AG10803 (cell line): ENCODE results near the gene CAVIN1.
"Not testable (repeated sequence)": the region's sequence is repeated elsewhere in the genome, so short reads cannot be mapped to it uniquely, and the experiment has no call there.

Experiments used
- DNase-seq: peaks from one replicate; pipeline ENCODE4 v3.0.0; 2010; ENCODE audit warnings: low read depth
- H3K4me3 ChIP-seq: 2 replicates; pipeline ENCODE4 v1.5.1; 2011; ENCODE audit warnings: mild to moderate bottlenecking, low read length, control low read depth
- TF ChIP-seq, protein P1 (sequence below): conservative IDR thresholded peaks from 2 replicates; pipeline ENCODE4 v1.5.1; 2011; ENCODE audit warnings: mild to moderate bottlenecking, low read length, control low read depth, inconsistent platforms

Gene CAVIN1

DNA sequence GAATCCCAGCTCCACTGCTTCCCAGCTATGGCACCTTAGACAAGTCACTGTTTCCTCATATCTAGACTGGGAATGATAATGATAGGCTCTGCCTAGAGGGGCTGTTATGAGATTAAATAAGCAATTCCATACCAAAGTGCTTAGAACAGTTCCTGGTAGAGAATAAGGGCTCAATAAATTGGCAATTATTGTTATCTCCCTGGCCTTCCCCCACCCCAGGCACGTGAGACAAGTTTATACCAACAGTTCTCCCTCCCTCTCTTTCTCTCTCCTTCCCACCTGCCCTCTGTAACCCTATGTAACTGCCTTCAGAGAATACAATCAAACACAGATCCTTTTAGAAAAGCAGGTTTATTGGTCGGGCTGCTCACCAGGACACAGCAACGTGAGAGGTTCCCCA is 20.9 kb downstream of the CAVIN1 start:
- H3K4me3 ChIP-seq, result no peak overlapping the region
- TF ChIP-seq, protein P1, sequence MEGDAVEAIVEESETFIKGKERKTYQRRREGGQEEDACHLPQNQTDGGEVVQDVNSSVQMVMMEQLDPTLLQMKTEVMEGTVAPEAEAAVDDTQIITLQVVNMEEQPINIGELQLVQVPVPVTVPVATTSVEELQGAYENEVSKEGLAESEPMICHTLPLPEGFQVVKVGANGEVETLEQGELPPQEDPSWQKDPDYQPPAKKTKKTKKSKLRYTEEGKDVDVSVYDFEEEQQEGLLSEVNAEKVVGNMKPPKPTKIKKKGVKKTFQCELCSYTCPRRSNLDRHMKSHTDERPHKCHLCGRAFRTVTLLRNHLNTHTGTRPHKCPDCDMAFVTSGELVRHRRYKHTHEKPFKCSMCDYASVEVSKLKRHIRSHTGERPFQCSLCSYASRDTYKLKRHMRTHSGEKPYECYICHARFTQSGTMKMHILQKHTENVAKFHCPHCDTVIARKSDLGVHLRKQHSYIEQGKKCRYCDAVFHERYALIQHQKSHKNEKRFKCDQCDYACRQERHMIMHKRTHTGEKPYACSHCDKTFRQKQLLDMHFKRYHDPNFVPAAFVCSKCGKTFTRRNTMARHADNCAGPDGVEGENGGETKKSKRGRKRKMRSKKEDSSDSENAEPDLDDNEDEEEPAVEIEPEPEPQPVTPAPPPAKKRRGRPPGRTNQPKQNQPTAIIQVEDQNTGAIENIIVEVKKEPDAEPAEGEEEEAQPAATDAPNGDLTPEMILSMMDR, result no peak
- no peak for DNase-seq

DNA sequence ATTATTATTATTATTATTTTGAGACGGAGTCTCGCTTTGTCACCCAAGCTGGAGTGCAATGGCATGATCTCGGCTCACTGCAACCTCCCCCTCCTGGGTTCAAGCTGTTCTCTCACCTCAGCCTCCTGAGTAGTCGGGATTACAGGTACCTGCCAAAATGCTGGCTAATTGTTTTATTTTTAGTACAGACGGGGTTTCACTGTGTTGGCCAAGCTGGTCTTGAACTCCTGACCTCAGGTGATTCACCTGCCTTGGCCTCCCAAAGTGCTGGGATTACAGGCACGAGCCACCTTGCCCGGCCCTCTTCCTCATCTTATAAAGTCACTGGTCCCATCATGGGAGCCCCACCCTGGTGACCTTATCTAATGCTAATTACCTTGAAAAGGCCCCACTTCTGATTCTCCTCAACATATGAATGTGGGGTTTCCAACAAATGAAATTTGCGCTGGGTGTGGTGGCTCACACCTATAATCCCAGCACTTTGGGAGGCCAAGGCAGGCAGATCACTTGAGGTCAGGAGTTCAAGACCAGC is 22.1 kb downstream of the CAVIN1 start:
- not testable (repeated sequence) for H3K4me3 ChIP-seq, DNase-seq

DNA sequence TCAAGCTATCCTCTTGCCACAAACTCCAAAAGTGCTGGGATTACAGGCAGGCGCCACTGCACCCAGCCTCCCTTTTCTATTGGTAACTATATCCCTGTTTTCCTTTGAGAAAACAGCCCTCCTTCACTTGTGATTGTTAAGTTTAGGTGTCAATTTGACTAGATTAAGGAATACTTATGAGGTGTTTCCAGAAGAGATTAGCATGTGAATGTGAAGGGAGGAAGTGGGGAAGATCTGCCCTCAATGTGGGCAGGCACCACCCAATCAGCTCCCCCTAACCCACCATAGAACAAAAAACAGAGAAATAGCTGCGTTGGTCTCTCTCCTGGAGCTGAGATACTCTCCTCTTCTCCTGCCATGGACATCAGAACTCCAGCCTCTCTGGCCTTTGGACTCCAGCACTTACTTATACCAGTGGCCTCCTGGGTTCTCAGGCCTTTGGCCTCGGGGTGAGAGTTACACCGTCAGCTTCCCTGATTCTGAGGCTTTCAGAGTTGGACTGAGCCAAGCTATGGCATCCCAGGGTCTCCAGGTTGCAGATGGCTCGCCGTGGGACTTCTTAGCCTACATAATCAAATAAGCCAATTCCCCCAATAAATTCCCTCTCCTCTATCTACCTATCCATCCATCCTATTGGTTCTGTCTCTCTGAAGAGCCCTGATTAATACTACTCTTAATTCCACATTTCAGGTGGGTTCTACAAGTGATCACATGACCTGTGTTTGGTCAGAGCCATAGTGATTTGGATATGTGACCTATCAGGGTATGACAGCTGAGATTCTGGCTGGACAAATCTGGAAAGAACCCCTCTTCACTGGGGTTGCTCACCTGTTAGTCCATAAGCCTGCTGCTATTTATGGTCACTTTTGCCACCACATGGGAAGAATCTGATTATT is 22.9 kb downstream of the CAVIN1 start:
- TF ChIP-seq, protein P1, result no peak

DNA sequence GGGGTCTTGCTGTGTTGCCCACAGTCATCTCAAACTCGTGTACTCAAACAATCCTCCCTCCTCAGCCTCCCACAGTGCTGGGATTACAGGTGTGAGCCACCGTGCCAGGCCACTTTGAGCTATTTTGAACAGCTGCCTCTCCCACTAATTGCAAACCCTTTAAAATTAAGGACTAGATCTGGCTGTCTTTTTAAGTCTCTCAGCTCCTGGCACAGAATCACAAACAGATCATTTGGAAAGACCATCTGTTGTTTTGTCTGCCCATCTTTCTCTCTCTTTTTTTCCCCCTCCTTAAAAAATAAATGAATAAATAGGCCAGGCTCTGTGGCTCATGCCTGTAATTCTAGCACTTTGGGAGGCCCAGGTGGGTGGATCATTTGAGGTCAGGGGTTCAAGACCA is 23.9 kb downstream of the CAVIN1 start:
- H3K4me3 ChIP-seq, result no peak overlapping the region
- no peak for DNase-seq
- TF ChIP-seq, protein P1, result no peak

More for the DNA sequence above, 22.9 kb downstream of the CAVIN1 start:
- no peak overlapping the region for H3K4me3 ChIP-seq
- DNase-seq, result no peak

DNA sequence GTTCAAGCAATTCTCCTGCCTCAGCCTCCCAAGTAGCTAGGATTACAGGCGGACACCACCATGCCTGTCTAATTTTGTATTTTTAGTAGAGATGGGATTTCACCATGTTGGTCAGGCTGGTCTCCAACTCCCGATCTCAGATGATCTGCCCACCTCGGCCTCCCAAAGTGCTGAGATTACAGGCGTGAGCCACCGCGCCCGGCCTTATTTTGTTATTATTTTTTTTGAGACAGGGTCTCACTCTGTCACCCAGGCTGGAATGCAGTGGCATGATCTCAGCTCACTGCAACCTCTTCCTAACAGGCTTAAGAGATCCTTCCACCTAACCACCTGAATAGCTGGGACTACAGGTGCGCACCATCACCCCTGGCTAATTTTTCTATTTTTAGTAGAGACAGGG is 27.5 kb downstream of the CAVIN1 start:
- DNase-seq, result not testable (repeated sequence)

DNA sequence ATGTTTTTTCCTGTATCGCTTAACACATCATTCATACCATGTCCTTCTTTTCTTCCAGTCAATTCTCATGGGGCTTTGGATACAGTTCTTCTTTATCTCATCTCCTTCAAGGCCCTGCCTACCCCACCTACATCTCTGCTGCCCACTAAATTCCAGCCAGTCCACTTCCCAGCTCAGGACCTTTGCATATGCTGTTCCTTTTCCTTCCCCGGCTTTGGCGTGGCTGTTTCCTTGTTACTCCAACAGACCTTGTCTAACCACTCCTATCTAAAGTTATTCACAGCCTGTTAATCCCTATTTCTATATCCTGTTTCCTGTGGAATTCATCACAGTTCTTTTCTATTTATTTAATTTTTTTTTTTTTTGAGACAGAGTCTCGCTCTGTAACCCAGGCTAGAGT is 28.2 kb downstream of the CAVIN1 start:
- TF ChIP-seq, protein P1, result no peak
- no peak overlapping the region for H3K4me3 ChIP-seq
- DNase-seq, result no peak

More for the DNA sequence above, 27.5 kb downstream of the CAVIN1 start:
- H3K4me3 ChIP-seq, result not testable (repeated sequence)

DNA sequence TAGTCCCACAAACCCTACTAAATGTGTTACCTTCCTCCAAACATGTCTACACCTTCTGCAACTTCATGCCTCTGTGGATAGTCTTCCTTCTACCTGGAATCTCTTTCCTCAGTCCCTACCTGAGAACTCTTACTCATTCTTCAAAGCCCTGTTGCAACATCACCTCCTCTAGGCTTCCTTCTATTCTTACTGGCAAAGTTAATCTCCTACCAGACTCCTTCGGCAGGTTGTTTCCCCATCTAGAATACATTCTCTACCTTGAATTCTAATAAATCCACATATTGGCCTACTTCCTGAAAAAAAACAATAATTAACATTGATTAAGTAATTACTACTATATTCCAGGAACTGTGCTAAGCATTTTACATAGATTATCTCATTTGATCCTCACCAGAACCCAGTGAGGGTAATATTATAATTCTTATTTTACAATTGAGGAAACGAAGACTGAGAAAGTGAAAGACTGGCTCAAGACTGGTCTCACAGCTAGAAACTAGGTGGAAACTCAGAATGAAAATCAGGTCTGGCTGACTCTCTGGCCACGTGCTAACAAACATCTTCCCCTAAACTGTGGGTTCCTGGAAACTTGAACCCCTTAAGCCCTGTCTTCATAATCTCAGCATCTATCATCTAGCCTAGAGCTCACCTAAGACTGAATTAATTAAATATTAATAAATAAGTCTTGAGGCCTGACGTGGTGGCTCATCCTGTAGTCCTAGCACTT is 30.2 kb downstream of the CAVIN1 start:
- H3K4me3 ChIP-seq, result no peak overlapping the region
- TF ChIP-seq, protein P1, result no peak
- no peak for DNase-seq

DNA sequence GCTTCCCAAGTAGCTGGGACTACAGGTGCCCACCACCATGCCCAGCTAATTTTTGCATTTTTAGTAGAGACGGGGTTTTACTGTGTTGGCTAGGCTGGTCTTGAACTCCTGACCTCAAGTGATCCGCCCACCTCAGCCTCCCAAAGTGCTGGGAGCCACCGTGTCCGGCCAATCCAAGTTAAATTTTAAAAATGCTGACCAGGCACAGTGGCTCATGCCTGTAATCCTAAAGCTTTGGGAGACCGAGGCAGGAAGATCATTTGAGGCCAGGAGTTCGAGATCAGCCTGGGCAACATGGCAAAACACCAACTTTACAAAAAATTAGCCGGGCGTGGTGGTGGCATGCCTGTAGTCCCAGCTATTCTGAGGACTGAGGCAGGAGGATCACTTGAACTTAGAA is 31.6 kb downstream of the CAVIN1 start:
- not testable (repeated sequence) for H3K4me3 ChIP-seq, DNase-seq
